ENCODE data around the gene TESK2.

Gene TESK2

GRCh38 chr1:45302505-45303150 is 188.3 kb downstream of the TESK2 start:
- Histone ChIP-seq H3K4me2 (ENCODE audit: low read length) (peak overlapping the region; percentile 75), H3K4me1 (peaks cover 3% of the 10 kb centered on the region), H3K27me3 (ENCODE audit: control insufficient read depth, insufficient read depth, low read length) (no peaks in the 10 kb centered on the region), H2AFZ (peak overlapping the region; percentile 83), H3K9me3 (ENCODE audit: control insufficient read depth, low read length) (no peaks in the 10 kb centered on the region), H3K27ac (peak overlapping the region; percentile 71), H3K36me3 (ENCODE audit: control insufficient read depth, insufficient read depth, low read length) (no peaks in the 10 kb centered on the region), H3K4me3 (ENCODE audit: low read depth, low read length) (peak overlapping the region; percentile 61), H3K9ac (no peak overlapping the region), H3K79me2 (no peaks in the 10 kb centered on the region)
- TF ChIP-seq CTCF (IDR thresholded peaks at IDR 0.05) = no peak

- H3K4me2 ChIP-seq (ENCODE audit: low read length) = no peak overlapping the region
- no peaks in the 10 kb centered on the region for H3K36me3 ChIP-seq (ENCODE audit: control insufficient read depth, insufficient read depth, low read length)
- no peak overlapping the region for H2AFZ ChIP-seq
- no peaks in the 10 kb centered on the region for H3K79me2 ChIP-seq
- no peaks in the 10 kb centered on the region for H3K9me3 ChIP-seq (ENCODE audit: control insufficient read depth, low read length)
- no peak for TF ChIP-seq CTCF (IDR thresholded peaks at IDR 0.05)
- H3K4me3 ChIP-seq (ENCODE audit: low read depth, low read length) = no peak overlapping the region
- no peak overlapping the region for H3K9ac ChIP-seq
- no peak overlapping the region for H3K27ac ChIP-seq
- H3K27me3 ChIP-seq (ENCODE audit: control insufficient read depth, insufficient read depth, low read length) = no peaks in the 10 kb centered on the region
- peaks cover 3% of the 10 kb centered on the region for H3K4me1 ChIP-seq
Measured at GRCh38 chr1:45300669-45300997, 190.3 kb downstream of the TESK2 start.

GRCh38 chr1:45299981-45300668 is 190.8 kb downstream of the TESK2 start:
- no peak overlapping the region for H2AFZ ChIP-seq
- H3K4me3 ChIP-seq (ENCODE audit: low read depth, low read length) = no peak overlapping the region
- H3K79me2 ChIP-seq = no peaks in the 10 kb centered on the region
- H3K4me1 ChIP-seq = peaks cover 3% of the 10 kb centered on the region
- no peak overlapping the region for H3K9ac ChIP-seq
- no peak overlapping the region for H3K27ac ChIP-seq
- H3K27me3 ChIP-seq (ENCODE audit: control insufficient read depth, insufficient read depth, low read length) = no peaks in the 10 kb centered on the region
- no peaks in the 10 kb centered on the region for H3K36me3 ChIP-seq (ENCODE audit: control insufficient read depth, insufficient read depth, low read length)
- H3K4me2 ChIP-seq (ENCODE audit: low read length) = no peak overlapping the region
- peak; percentile 61 for TF ChIP-seq CTCF (IDR thresholded peaks at IDR 0.05)
- no peaks in the 10 kb centered on the region for H3K9me3 ChIP-seq (ENCODE audit: control insufficient read depth, low read length)

GRCh38 chr1:45299296-45299695 is 191.7 kb downstream of the TESK2 start:
- Histone ChIP-seq H3K9me3 (ENCODE audit: control insufficient read depth, low read length) (no peaks in the 10 kb centered on the region), H3K79me2 (no peaks in the 10 kb centered on the region), H3K4me2 (ENCODE audit: low read length) (no peak overlapping the region), H2AFZ (no peak overlapping the region), H3K9ac (no peak overlapping the region), H3K4me3 (ENCODE audit: low read depth, low read length) (no peak overlapping the region), H3K36me3 (ENCODE audit: control insufficient read depth, insufficient read depth, low read length) (no peaks in the 10 kb centered on the region), H3K4me1 (no peaks in the 10 kb centered on the region), H3K27me3 (ENCODE audit: control insufficient read depth, insufficient read depth, low read length) (no peaks in the 10 kb centered on the region), H3K27ac (no peak overlapping the region)
- no peak for TF ChIP-seq CTCF (IDR thresholded peaks at IDR 0.05)
